ENCODE results near the gene CACNA1H. TPM values are rescaled to one million over a fixed set of nuclear protein-coding genes. Genes with fewer than 3 reads are reported as not detected.

CACNA1H gene
- total RNA-seq, 4 donors from 2014 or later = 133 to 330 (median 173) TPM

DNA sequence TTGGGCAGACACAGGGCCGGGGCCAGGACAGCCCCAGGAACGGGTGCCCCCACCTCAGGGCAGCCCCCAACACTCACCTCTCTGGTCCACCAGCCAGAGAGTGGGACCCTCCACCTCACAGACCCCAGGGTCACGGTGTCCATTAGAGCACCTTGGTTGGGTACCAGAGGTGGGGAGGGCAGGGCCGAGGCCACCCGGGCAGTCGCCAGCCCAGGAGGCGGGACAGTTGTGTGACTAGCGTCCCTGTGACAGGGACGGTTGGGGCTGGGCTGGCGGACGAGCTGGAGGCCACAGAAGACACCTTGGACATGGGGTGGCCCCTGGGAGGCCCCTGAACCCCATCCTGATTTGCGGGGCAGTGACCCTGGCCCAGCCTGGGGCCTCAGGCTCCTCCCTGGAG lies 45.2 kb upstream of the CACNA1H start:
- TF ChIP-seq, protein P1, sequence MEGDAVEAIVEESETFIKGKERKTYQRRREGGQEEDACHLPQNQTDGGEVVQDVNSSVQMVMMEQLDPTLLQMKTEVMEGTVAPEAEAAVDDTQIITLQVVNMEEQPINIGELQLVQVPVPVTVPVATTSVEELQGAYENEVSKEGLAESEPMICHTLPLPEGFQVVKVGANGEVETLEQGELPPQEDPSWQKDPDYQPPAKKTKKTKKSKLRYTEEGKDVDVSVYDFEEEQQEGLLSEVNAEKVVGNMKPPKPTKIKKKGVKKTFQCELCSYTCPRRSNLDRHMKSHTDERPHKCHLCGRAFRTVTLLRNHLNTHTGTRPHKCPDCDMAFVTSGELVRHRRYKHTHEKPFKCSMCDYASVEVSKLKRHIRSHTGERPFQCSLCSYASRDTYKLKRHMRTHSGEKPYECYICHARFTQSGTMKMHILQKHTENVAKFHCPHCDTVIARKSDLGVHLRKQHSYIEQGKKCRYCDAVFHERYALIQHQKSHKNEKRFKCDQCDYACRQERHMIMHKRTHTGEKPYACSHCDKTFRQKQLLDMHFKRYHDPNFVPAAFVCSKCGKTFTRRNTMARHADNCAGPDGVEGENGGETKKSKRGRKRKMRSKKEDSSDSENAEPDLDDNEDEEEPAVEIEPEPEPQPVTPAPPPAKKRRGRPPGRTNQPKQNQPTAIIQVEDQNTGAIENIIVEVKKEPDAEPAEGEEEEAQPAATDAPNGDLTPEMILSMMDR (IDR thresholded peaks at IDR 0.05) = no peak
- TF ChIP-seq EP300 (IDR thresholded peaks at IDR 0.05) = no peak
- no peak for TF ChIP-seq POLR2AphosphoS5 (IDR thresholded peaks at IDR 0.05)
- TF ChIP-seq POLR2A (IDR thresholded peaks at IDR 0.05) = no peak
- no CpG with 5 or more reads among the region's 12 CpGs for WGBS, 2 donors (ENCODE audit: low coverage in 1 of 2)

DNA sequence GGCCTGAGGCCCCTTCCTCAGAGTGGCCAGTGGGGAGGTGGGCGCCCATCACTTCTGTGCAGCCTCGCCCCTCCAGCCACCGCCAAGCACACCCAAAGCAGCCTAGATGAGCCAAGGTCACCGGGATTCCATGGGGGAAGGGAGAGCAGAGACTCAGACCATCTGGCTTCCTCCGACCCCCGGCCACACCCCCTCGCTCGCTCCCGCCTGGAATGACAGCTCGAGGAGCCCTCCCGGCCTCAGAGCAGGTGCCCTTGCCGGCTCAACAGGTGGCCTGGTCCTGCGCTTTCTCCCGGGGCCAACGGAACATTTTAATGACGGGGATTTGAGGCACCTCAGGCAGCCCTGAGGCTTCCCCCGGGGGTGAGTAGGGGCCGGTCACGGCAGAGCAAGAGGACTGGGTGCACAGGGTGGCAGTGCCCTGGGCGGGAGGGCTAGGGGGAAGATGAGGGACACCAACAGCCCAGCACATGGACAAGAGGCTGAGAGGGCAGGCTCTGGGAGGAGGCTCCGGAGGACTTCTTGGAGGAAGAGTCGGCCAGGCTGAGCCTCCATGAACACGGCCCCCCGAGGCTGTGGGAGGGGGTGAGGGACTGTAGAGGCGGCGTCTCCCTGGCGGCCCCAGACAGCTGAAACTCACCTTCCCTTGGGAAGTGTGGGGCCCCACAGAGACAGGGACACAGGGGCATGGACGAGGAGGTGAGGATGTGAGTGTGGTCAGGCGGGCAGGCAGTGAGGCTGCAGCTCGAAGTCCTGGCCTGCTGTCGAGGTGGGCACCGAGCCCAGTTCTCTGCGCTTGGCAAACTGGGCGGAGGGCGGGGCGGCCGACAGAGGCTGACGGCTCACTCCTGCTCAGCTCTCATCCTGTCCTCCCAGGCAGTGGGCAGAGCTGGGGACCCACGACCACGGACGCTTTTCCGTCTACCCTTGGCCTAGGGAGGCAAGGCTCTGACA lies 44.3 kb upstream of the CACNA1H start:
- Histone ChIP-seq H3K9me3 (no peaks in the 10 kb centered on the region), H3K4me3 (no peak overlapping the region), H3K27ac (peak overlapping the region in 1 of 4 donors; percentile 22), H3K27me3 (peaks cover 57% of the 10 kb centered on the region), H3K36me3 (no peaks in the 10 kb centered on the region), H3K4me1 (peaks cover 0 to 25% (median 0%) of the 10 kb centered on the region in 3 donors)
- 0 to 65% methylated on average over 1 to 4 of the region's 42 CpGs for WGBS, 2 donors (ENCODE audit: low coverage in 1 of 2)
- ATAC-seq = peak; percentile 74
- TF ChIP-seq POLR2AphosphoS5 (IDR thresholded peaks at IDR 0.05) = peak; percentile 52
- TF ChIP-seq POLR2A (IDR thresholded peaks at IDR 0.05) = no peak
- TF ChIP-seq, protein P1 (IDR thresholded peaks at IDR 0.05) = no peak
- TF ChIP-seq EP300 (IDR thresholded peaks at IDR 0.05) = no peak

More for the DNA sequence above, 45.2 kb upstream of the CACNA1H start:
- Histone ChIP-seq H3K9me3 (no peaks in the 10 kb centered on the region), H3K4me3 (no peak overlapping the region), H3K36me3 (no peaks in the 10 kb centered on the region), H3K27ac (no peak overlapping the region), H3K27me3 (peaks cover 66% of the 10 kb centered on the region), H3K4me1 (peaks cover 0 to 33% (median 4%) of the 10 kb centered on the region in 3 donors)
- no peak for ATAC-seq

DNA sequence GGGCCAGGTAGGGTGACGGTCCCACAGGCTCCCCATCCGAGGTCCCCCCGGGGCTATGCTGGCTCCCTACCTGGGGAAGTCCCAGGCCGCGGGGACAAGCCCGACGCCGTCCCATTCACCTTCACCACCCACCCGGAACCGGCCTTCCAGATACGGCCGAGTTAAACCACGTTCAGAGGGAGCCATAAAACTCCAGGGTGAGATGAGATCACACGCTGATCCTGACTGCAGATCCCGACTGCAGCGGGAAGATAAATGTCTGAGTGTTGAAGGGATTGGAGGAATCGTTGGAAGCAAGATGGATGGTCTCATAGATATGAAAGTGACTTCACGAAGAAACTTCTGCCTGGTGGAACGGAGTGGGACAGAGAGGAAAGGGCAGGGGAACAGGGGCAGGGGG lies 43.3 kb upstream of the CACNA1H start:
- Histone ChIP-seq H3K27ac (no peak overlapping the region), H3K27me3 (peaks cover 47% of the 10 kb centered on the region), H3K4me3 (no peak overlapping the region), H3K9me3 (no peaks in the 10 kb centered on the region), H3K36me3 (no peaks in the 10 kb centered on the region), H3K4me1 (peaks cover 0 to 24% (median 0%) of the 10 kb centered on the region in 3 donors)
- no peak for ATAC-seq
- WGBS, 2 donors (ENCODE audit: low coverage in 1 of 2) = 74% methylated on average over 3 of the region's 19 CpGs; no CpG with 5 or more reads in 1 of the 2 donors
- TF ChIP-seq, protein P1 (IDR thresholded peaks at IDR 0.05) = no peak
- TF ChIP-seq EP300 (IDR thresholded peaks at IDR 0.05) = no peak
- no peak for TF ChIP-seq POLR2A (IDR thresholded peaks at IDR 0.05)
- no peak for TF ChIP-seq POLR2AphosphoS5 (IDR thresholded peaks at IDR 0.05)

DNA sequence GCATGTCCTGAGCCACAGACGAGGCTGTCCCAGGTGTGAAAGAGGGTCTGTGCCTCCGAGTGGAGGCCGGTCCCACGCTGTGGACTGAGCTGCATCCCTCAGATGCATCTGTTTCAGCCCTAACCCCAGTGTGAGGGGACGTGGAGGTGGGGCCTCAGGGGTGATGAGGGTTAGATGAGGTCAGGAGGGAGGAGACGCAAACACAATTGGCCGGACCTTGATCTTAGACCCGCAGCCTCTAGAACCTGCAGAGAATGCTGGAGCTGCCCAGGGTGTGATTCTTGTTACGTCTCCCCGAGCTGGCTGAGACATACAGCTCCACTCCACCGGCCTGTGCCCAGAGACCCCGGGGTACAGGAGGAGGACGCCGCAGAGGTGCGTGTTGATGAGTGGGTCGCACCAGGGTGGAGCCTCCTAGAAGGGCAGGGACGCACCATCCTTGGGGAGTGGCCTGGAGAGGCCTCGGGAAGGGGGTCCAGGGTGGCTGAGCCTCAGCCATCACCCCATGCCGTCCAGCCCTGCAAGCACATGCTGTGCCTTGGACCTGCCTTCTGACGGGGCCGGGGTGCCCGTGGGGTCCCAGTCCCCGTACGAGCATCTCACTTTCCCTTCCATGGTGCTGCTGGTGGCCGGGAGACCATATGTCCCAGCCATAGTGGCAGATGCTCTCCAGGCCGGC lies 40.3 kb upstream of the CACNA1H start:
- no peaks in the 10 kb centered on the region for H3K9me3 ChIP-seq
- WGBS, 2 donors (ENCODE audit: low coverage in 1 of 2) = 65% methylated on average over 4 of the region's 26 CpGs; no CpG with 5 or more reads in 1 of the 2 donors
- peaks cover 33% of the 10 kb centered on the region for H3K27me3 ChIP-seq
- no peaks in the 10 kb centered on the region for H3K36me3 ChIP-seq
- TF ChIP-seq EP300 (IDR thresholded peaks at IDR 0.05) = no peak
- TF ChIP-seq POLR2AphosphoS5 (IDR thresholded peaks at IDR 0.05) = no peak
- TF ChIP-seq, protein P1 (IDR thresholded peaks at IDR 0.05) = no peak
- TF ChIP-seq POLR2A (IDR thresholded peaks at IDR 0.05) = no peak
- ATAC-seq = no peak
- no peak overlapping the region for H3K27ac ChIP-seq
- H3K4me1 ChIP-seq = peaks cover 0 to 14% (median 0%) of the 10 kb centered on the region in 3 donors
- H3K4me3 ChIP-seq = no peak overlapping the region
